ENCODE results near the gene DENND1B.
"Not testable (repeated sequence)": the region's sequence is repeated elsewhere in the genome, so short reads cannot be mapped to it uniquely, and the experiment has no call there.

DENND1B gene

GRCh38 chr1:197541411-197541810 is 233.9 kb downstream of the DENND1B start:
- H3K27ac ChIP-seq (ENCODE audit: low read depth, low read length) = no peak overlapping the region
- no peak overlapping the region for H3K9ac ChIP-seq (ENCODE audit: low read length)
- no peaks in the 10 kb centered on the region for H3K9me3 ChIP-seq (ENCODE audit: low read length)
- H3K4me1 ChIP-seq (ENCODE audit: insufficient read depth, low read length) = no peaks in the 10 kb centered on the region
- H3K27me3 ChIP-seq (ENCODE audit: control insufficient read depth in 1 of 2, insufficient read depth in 2 of 2, low read length in 2 of 2) = no peaks in the 10 kb centered on the region
- H3K36me3 ChIP-seq (ENCODE audit: insufficient read depth, low read length) = no peaks in the 10 kb centered on the region
- H3K4me3 ChIP-seq (ENCODE audit: low read depth in 1 of 2, low read length in 2 of 2) = no peak overlapping the region

- Histone ChIP-seq H3K4me3 (ENCODE audit: low read depth in 1 of 2, low read length in 2 of 2) (no peak overlapping the region), H3K9ac (ENCODE audit: low read length) (no peak overlapping the region), H3K27me3 (ENCODE audit: control insufficient read depth in 1 of 2, insufficient read depth in 2 of 2, low read length in 2 of 2) (no peaks in the 10 kb centered on the region), H3K4me1 (ENCODE audit: insufficient read depth, low read length) (no peaks in the 10 kb centered on the region), H3K27ac (ENCODE audit: low read depth, low read length) (no peak overlapping the region), H3K9me3 (ENCODE audit: low read length) (no peaks in the 10 kb centered on the region), H3K36me3 (ENCODE audit: insufficient read depth, low read length) (no peaks in the 10 kb centered on the region)
These were observed 248.4 kb downstream of the DENND1B start for GRCh38 chr1:197526736-197527371.

GRCh38 chr1:197521118-197521739 is 254.1 kb downstream of the DENND1B start:
- no peaks in the 10 kb centered on the region for H3K9me3 ChIP-seq (ENCODE audit: low read length)
- H3K27me3 ChIP-seq (ENCODE audit: control insufficient read depth in 1 of 2, insufficient read depth in 2 of 2, low read length in 2 of 2) = no peaks in the 10 kb centered on the region
- H3K27ac ChIP-seq (ENCODE audit: low read depth, low read length) = no peak overlapping the region
- no peaks in the 10 kb centered on the region for H3K36me3 ChIP-seq (ENCODE audit: insufficient read depth, low read length)
- no peaks in the 10 kb centered on the region for H3K4me1 ChIP-seq (ENCODE audit: insufficient read depth, low read length)
- no peak overlapping the region for H3K4me3 ChIP-seq (ENCODE audit: low read depth in 1 of 2, low read length in 2 of 2)
- no peak overlapping the region for H3K9ac ChIP-seq (ENCODE audit: low read length)

- Histone ChIP-seq H3K9ac (ENCODE audit: low read length) (no peak overlapping the region), H3K9me3 (ENCODE audit: low read length) (no peaks in the 10 kb centered on the region), H3K27me3 (ENCODE audit: control insufficient read depth in 1 of 2, insufficient read depth in 2 of 2, low read length in 2 of 2) (no peaks in the 10 kb centered on the region), H3K27ac (ENCODE audit: low read depth, low read length) (no peak overlapping the region), H3K4me1 (ENCODE audit: insufficient read depth, low read length) (no peaks in the 10 kb centered on the region), H3K4me3 (ENCODE audit: low read depth in 1 of 2, low read length in 2 of 2) (no peak overlapping the region), H3K36me3 (ENCODE audit: insufficient read depth, low read length) (no peaks in the 10 kb centered on the region)
These were observed 255.4 kb downstream of the DENND1B start for GRCh38 chr1:197519741-197520334.

GRCh38 chr1:197515421-197515820 is 259.9 kb downstream of the DENND1B start:
- Histone ChIP-seq H3K9ac (ENCODE audit: low read length) (no peak overlapping the region), H3K36me3 (ENCODE audit: insufficient read depth, low read length) (no peaks in the 10 kb centered on the region), H3K27ac (ENCODE audit: low read depth, low read length) (no peak overlapping the region), H3K9me3 (ENCODE audit: low read length) (no peaks in the 10 kb centered on the region), H3K4me3 (ENCODE audit: low read depth in 1 of 2, low read length in 2 of 2) (no peak overlapping the region), H3K27me3 (ENCODE audit: control insufficient read depth in 1 of 2, insufficient read depth in 2 of 2, low read length in 2 of 2) (no peaks in the 10 kb centered on the region), H3K4me1 (ENCODE audit: insufficient read depth, low read length) (no peaks in the 10 kb centered on the region)

GRCh38 chr1:197510691-197511378 is 264.4 kb downstream of the DENND1B start:
- H3K36me3 ChIP-seq (ENCODE audit: insufficient read depth, low read length) = no peaks in the 10 kb centered on the region

GRCh38 chr1:197496722-197497121 is 278.6 kb downstream of the DENND1B start:
- H3K4me1 ChIP-seq (ENCODE audit: insufficient read depth, low read length) = no peaks in the 10 kb centered on the region
- no peak overlapping the region for H3K4me3 ChIP-seq (ENCODE audit: low read depth in 1 of 2, low read length in 2 of 2)
- no peak overlapping the region for H3K9ac ChIP-seq (ENCODE audit: low read length)
- H3K9me3 ChIP-seq (ENCODE audit: low read length) = no peaks in the 10 kb centered on the region
- no peaks in the 10 kb centered on the region for H3K36me3 ChIP-seq (ENCODE audit: insufficient read depth, low read length)
- no peaks in the 10 kb centered on the region for H3K27me3 ChIP-seq (ENCODE audit: control insufficient read depth in 1 of 2, insufficient read depth in 2 of 2, low read length in 2 of 2)
- no peak overlapping the region for H3K27ac ChIP-seq (ENCODE audit: low read depth, low read length)

More at GRCh38 chr1:197510691-197511378, 264.4 kb downstream of the DENND1B start:
- no peak overlapping the region for H3K4me3 ChIP-seq (ENCODE audit: low read depth in 1 of 2, low read length in 2 of 2)
- no peaks in the 10 kb centered on the region for H3K9me3 ChIP-seq (ENCODE audit: low read length)
- H3K9ac ChIP-seq (ENCODE audit: low read length) = no peak overlapping the region
- no peaks in the 10 kb centered on the region for H3K4me1 ChIP-seq (ENCODE audit: insufficient read depth, low read length)
- no peaks in the 10 kb centered on the region for H3K27me3 ChIP-seq (ENCODE audit: control insufficient read depth in 1 of 2, insufficient read depth in 2 of 2, low read length in 2 of 2)
- H3K27ac ChIP-seq (ENCODE audit: low read depth, low read length) = no peak overlapping the region

- H3K27ac ChIP-seq (ENCODE audit: low read depth, low read length); H3K4me3 ChIP-seq (ENCODE audit: low read depth in 1 of 2, low read length in 2 of 2); H3K4me1 ChIP-seq (ENCODE audit: insufficient read depth, low read length); H3K27me3 ChIP-seq (ENCODE audit: control insufficient read depth in 1 of 2, insufficient read depth in 2 of 2, low read length in 2 of 2); H3K36me3 ChIP-seq (ENCODE audit: insufficient read depth, low read length); H3K9ac ChIP-seq (ENCODE audit: low read length); H3K9me3 ChIP-seq (ENCODE audit: low read length): not testable (repeated sequence)
These were observed 283.8 kb downstream of the DENND1B start for GRCh38 chr1:197491505-197491904.

GRCh38 chr1:197486946-197487345 is 288.3 kb downstream of the DENND1B start:
- no peaks in the 10 kb centered on the region for H3K36me3 ChIP-seq (ENCODE audit: insufficient read depth, low read length)
- H3K9ac ChIP-seq (ENCODE audit: low read length) = no peak overlapping the region
- no peak overlapping the region for H3K4me3 ChIP-seq (ENCODE audit: low read depth in 1 of 2, low read length in 2 of 2)
- no peaks in the 10 kb centered on the region for H3K4me1 ChIP-seq (ENCODE audit: insufficient read depth, low read length)
- no peak overlapping the region for H3K27ac ChIP-seq (ENCODE audit: low read depth, low read length)
- H3K27me3 ChIP-seq (ENCODE audit: control insufficient read depth in 1 of 2, insufficient read depth in 2 of 2, low read length in 2 of 2) = no peaks in the 10 kb centered on the region
- H3K9me3 ChIP-seq (ENCODE audit: low read length) = no peaks in the 10 kb centered on the region

- Histone ChIP-seq H3K27ac (ENCODE audit: low read depth, low read length) (no peak overlapping the region), H3K27me3 (ENCODE audit: control insufficient read depth in 1 of 2, insufficient read depth in 2 of 2, low read length in 2 of 2) (no peaks in the 10 kb centered on the region), H3K9ac (ENCODE audit: low read length) (no peak overlapping the region), H3K4me3 (ENCODE audit: low read depth in 1 of 2, low read length in 2 of 2) (no peak overlapping the region), H3K9me3 (ENCODE audit: low read length) (no peaks in the 10 kb centered on the region), H3K4me1 (ENCODE audit: insufficient read depth, low read length) (no peaks in the 10 kb centered on the region), H3K36me3 (ENCODE audit: insufficient read depth, low read length) (no peaks in the 10 kb centered on the region)
These were observed 289.5 kb downstream of the DENND1B start for GRCh38 chr1:197485790-197486189.

- Histone ChIP-seq H3K27ac (ENCODE audit: low read depth, low read length) (no peak overlapping the region), H3K9ac (ENCODE audit: low read length) (no peak overlapping the region), H3K4me1 (ENCODE audit: insufficient read depth, low read length) (no peaks in the 10 kb centered on the region), H3K4me3 (ENCODE audit: low read depth in 1 of 2, low read length in 2 of 2) (no peak overlapping the region), H3K9me3 (ENCODE audit: low read length) (no peaks in the 10 kb centered on the region), H3K27me3 (ENCODE audit: control insufficient read depth in 1 of 2, insufficient read depth in 2 of 2, low read length in 2 of 2) (no peaks in the 10 kb centered on the region), H3K36me3 (ENCODE audit: insufficient read depth, low read length) (no peaks in the 10 kb centered on the region)
These were observed 294.2 kb downstream of the DENND1B start for GRCh38 chr1:197481101-197481500.
